PC-9 (cell line): Measurements from ENCODE around the gene VCAN. TPM values are rescaled to one million over a fixed set of nuclear protein-coding genes. Genes with fewer than 3 reads are reported as not detected.

Experiments
- BruUV-seq: library from RNA; stranded (reverse); fragments of 400-500 nt; replicated peaks from 2 replicates; lab custom pipeline; 2021; lab: Mats Ljungman, UMichigan
- CTCF ChIA-PET: fragments of 300-600 bp; sonication (Branson Sonifier 250); formaldehyde crosslinking; loops from one replicate; lab custom pipeline; 2022; ENCODE audit warnings: antibody characterized with exemption; lab: Charles Lee
- POLR2A ChIA-PET: fragments of 300-600 bp; sonication (Branson Sonifier 250); formaldehyde crosslinking; loops from one replicate; lab custom pipeline; 2022; ENCODE audit warnings: antibody characterized with exemption; ENCODE audit not compliant: unreplicated experiment; lab: Charles Lee
- DNase-seq, 2 experiments: peaks; one replicate each; pipeline versions ENCODE4 v3.0.0 to v3.0.0-alpha.2; 2015 to 2022; ENCODE audit warnings: mixed read lengths in 1 of 2
- H2AFZ ChIP-seq: fragments of 200-600 bp; sonication (generic); 2 replicates; pipeline ENCODE4 v1.8.1; 2017; ENCODE audit warnings: antibody characterized with exemption
- H3F3A ChIP-seq: fragments of 200-600 bp; sonication (generic); 2 replicates; pipeline ENCODE4 v1.8.1; 2017; ENCODE audit warnings: antibody characterized with exemption, mild to moderate bottlenecking, low read depth; ENCODE audit not compliant: insufficient read depth
- H3K27ac ChIP-seq: fragments of 200-600 bp; sonication (generic); 2 replicates; pipeline ENCODE4 v1.6.1; 2016; ENCODE audit warnings: mixed run types
- H3K27me3 ChIP-seq: fragments of 200-600 bp; sonication (generic); 2 replicates; pipeline ENCODE4 v1.6.1; 2016; ENCODE audit warnings: low read depth, mixed run types; ENCODE audit not compliant: insufficient read depth
- H3K36me3 ChIP-seq: fragments of 200-600 bp; sonication (generic); 2 replicates; pipeline ENCODE4 v1.6.1; 2016; ENCODE audit warnings: low read depth, mixed run types
- H3K4me1 ChIP-seq: fragments of 200-600 bp; sonication (generic); replicated peaks from 2 replicates; pipeline ENCODE4 v1.6.1; 2016; ENCODE audit warnings: mixed run types; ENCODE audit not compliant: insufficient read depth
- H3K4me2 ChIP-seq: fragments of 200-600 bp; sonication (generic); 2 replicates; pipeline ENCODE4 v1.6.1; 2017; ENCODE audit warnings: mixed run types
- H3K4me3 ChIP-seq: fragments of 200-600 bp; sonication (generic); 2 replicates; pipeline ENCODE4 v1.6.1; 2016; ENCODE audit warnings: mixed run types
- H3K79me2 ChIP-seq: fragments of 200-600 bp; sonication (generic); 2 replicates; pipeline ENCODE4 v1.6.1; 2017; ENCODE audit warnings: low read depth, mixed run types
- H3K9me2 ChIP-seq: fragments of 200-600 bp; sonication (generic); 2 replicates; pipeline ENCODE4 v1.8.1; 2017; ENCODE audit warnings: mild to moderate bottlenecking; ENCODE audit not compliant: insufficient read depth
- H3K9me3 ChIP-seq: fragments of 200-600 bp; sonication (generic); 2 replicates; pipeline ENCODE4 v1.8.1; 2016; ENCODE audit warnings: low read depth; ENCODE audit not compliant: insufficient read depth
- H4K20me1 ChIP-seq: fragments of 200-600 bp; sonication (generic); 2 replicates; pipeline ENCODE4 v1.8.1; 2017; ENCODE audit not compliant: insufficient read depth
- CTCF ChIP-seq: fragments of 200-600 bp; sonication (generic); conservative IDR thresholded peaks from 2 replicates; pipeline ENCODE4 v1.6.1; 2017; ENCODE audit warnings: mixed run types, antibody characterized with exemption, mild to moderate bottlenecking, moderate library complexity
- EZH2 ChIP-seq: fragments of 200-600 bp; sonication (generic); IDR thresholded peaks from 2 replicates; pipeline ENCODE4 v1.8.0; 2017; ENCODE audit warnings: antibody characterized with exemption, low read depth
- intact Hi-C: fragments of 100-400 bp; cut with micrococcal nuclease; formaldehyde crosslinking; loops from one replicate; pipeline ENCODE4 v1.10.0; 2022; ENCODE audit not compliant: unreplicated experiment
- total RNA-seq: library from RNA; stranded (reverse); gene quantifications from 2 replicates; pipeline ENCODE4 v1.2.3, GENCODE V29; 2021

Gene VCAN
- total RNA-seq, 1 experiment from 2014 or later = 0.28 TPM

GRCh38 chr5:83490203-83490602, 18.7 kb downstream of the VCAN start:
- Histone ChIP-seq H4K20me1 (no peaks in the 10 kb centered on the region), H3K9me2 (no peaks in the 10 kb centered on the region), H3K27me3 (no peaks in the 10 kb centered on the region), H3K9me3 (no peaks in the 10 kb centered on the region), H2AFZ (no peak overlapping the region), H3K79me2 (no peaks in the 10 kb centered on the region), H3K4me1 (0 out of 2 replicates have a peak, but pooled peaks cover 4% of the 10 kb centered on the region), H3K36me3 (no peaks in the 10 kb centered on the region), H3F3A (no peaks in the 10 kb centered on the region), H3K27ac (no peak overlapping the region), H3K4me2 (no peak overlapping the region), H3K4me3 (no peak overlapping the region)
- POLR2A ChIA-PET = no interaction called here
- no peak for DNase-seq
- intact Hi-C loops = no loop called here
- CTCF ChIA-PET = no interaction called here
- no TSS peak for BruUV-seq
- TF ChIP-seq EZH2 = no peak
- TF ChIP-seq CTCF = no peak

- Histone ChIP-seq H4K20me1 (no peaks in the 10 kb centered on the region), H3K9me3 (no peaks in the 10 kb centered on the region), H3K27me3 (no peaks in the 10 kb centered on the region), H3K4me2 (no peak overlapping the region), H3K4me1 (0 out of 2 replicates have a peak, but pooled peaks cover 4% of the 10 kb centered on the region), H3K4me3 (no peak overlapping the region), H3F3A (no peaks in the 10 kb centered on the region), H3K9me2 (no peaks in the 10 kb centered on the region), H3K27ac (no peak overlapping the region), H2AFZ (no peak overlapping the region), H3K79me2 (no peaks in the 10 kb centered on the region), H3K36me3 (no peaks in the 10 kb centered on the region)
- ChIA-PET CTCF (no interaction called here), POLR2A (no interaction called here)
- no TSS peak for BruUV-seq
- no peak for DNase-seq
- no peak for TF ChIP-seq CTCF
- TF ChIP-seq EZH2 = no peak
- intact Hi-C loops = no loop called here
These were observed 20.8 kb downstream of the VCAN start for GRCh38 chr5:83492331-83492730.

- H3K4me3 ChIP-seq = no peak overlapping the region
- BruUV-seq = no TSS peak
- intact Hi-C loops = no loop called here
- no peaks in the 10 kb centered on the region for H3K79me2 ChIP-seq
- H3K27me3 ChIP-seq = no peaks in the 10 kb centered on the region
- CTCF ChIA-PET = no interaction called here
- POLR2A ChIA-PET = no interaction called here
- H3K36me3 ChIP-seq = no peaks in the 10 kb centered on the region
- H2AFZ ChIP-seq = no peak overlapping the region
- H4K20me1 ChIP-seq = no peaks in the 10 kb centered on the region
- H3K4me1 ChIP-seq = 0 out of 2 replicates have a peak, but pooled peaks cover 4% of the 10 kb centered on the region
- DNase-seq = no peak
- no peaks in the 10 kb centered on the region for H3F3A ChIP-seq
- H3K9me2 ChIP-seq = no peaks in the 10 kb centered on the region
- H3K9me3 ChIP-seq = no peaks in the 10 kb centered on the region
- no peak overlapping the region for H3K4me2 ChIP-seq
- H3K27ac ChIP-seq = no peak overlapping the region
- TF ChIP-seq EZH2 (no peak), CTCF (no peak)
These were observed 22.1 kb downstream of the VCAN start for GRCh38 chr5:83493644-83494043.
